Kidney tubule cell (primary cell): Measurements from ENCODE around the gene ACTG1.
A peak's percentile ranks its signal among the peaks of the same experiment; 100 is the strongest.

Source experiments
- DNase-seq: peaks from one replicate; pipeline ENCODE4 v3.0.0-alpha.2; 2018; ENCODE audit warnings: low spot score

The ACTG1 gene

DNA sequence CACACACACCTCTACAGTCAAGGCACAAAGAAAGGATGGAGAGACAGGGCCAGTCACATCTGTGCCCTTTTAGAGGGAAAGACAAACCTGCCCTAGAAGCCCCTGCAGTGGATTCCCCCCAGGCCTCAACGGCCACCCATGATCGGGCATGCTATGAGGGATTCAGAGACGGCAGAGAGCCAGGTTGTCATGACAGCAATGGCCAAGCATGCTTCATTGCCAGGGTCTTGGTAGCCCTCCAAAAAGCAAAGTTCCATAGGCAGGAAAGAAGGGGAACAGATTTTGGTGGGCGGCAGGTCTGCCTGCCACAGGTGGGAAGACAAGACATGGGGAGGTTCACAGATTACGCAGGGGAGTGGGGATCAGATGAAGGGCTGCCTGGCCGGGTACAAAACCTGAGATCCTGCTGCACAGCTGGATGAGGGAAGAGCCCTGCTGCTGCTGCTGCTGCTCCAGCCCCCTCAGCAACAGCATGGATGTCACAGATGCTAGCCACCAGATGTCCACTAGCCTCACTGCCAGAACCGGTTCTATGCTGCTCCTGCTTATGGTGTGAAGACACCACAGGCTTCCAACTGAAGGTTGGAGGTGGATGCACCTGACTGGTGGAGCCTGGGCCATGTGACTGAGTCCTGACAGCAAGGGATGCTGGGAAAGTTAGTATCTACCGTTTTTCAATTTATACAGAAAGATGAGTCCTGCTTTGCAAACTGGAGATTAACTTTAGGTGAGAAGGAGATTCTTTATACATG lies 17.8 kb downstream of the ACTG1 start:
- no peak for DNase-seq

DNA sequence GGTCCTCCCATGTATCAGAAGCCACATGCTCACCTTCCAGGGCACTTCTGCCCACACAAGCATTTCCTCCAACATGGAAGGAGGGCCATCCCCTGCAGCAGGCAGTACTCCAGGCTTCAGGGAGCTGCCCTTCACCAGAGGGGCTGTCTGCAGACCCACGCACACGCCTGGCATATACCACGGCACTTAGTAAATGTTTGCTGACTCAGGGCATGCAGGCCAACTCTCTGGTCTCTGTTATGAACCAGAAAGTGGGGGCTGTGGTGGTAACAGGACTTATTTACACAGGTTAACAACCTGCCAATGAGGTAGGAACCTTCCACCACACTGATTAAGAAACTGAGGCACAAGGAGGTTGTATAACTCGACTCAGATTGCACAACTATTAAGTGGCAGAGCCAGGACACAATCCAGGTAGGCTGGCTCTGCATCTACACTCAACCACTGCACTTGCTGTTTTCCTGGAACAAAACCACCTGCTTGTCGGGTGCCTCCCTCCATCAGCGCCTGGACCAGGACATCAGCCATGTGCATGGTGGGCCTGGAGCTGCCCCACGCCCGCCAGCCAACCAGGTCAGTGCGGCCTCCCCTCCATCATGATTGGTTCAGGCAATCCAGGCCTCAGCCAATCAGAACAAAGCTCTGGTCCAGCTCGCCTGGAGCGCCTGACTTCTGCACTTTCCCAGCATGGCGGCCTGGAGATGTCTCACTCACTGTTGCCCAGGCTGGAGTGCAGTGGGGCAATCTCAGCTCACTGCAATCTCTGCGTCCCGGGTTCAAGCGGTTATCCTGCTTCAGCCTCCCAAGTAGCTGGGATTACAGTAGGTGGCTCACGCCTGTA lies 19.2 kb downstream of the ACTG1 start:
- DNase-seq = no peak

DNA sequence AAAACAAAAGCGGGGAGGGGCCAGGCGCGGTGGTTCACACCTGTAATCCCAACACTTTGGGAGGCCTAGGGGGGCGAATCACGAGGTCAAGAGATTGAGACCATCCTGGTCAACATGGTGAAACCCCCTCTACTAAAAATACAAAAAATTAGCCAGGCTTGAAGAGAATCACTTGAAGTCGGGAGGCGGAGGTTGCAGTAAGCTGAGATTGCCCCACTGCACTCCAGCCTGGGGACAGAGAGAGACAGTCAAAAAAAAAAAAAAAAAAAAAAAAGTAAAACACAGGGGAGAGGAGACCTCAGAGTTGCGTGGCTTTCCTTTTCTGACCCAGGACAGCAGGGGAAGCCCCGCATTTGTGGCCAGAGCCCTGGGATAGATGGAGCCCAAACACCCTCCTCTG lies 19.9 kb downstream of the ACTG1 start:
- DNase-seq = no peak

DNA sequence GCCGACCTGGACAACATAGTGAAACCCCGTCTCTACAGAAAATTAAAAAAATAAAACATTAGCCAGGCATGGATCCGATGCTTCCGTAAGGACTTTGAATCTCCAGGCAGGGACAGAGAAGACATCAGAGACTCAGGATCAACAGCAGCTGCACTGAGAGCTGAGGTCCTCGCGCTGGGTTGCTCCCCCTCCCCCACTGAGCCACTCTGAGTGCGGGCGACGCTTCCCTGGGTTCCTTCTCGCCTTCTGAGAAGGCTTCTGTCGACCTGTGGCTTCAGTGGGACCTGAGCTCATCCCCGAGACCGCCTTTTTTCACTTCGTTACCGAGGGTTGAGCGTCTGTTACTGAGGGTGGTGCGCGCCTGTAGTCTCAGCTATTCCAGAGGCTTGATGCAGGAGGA lies 20.4 kb downstream of the ACTG1 start:
- no peak for DNase-seq

DNA sequence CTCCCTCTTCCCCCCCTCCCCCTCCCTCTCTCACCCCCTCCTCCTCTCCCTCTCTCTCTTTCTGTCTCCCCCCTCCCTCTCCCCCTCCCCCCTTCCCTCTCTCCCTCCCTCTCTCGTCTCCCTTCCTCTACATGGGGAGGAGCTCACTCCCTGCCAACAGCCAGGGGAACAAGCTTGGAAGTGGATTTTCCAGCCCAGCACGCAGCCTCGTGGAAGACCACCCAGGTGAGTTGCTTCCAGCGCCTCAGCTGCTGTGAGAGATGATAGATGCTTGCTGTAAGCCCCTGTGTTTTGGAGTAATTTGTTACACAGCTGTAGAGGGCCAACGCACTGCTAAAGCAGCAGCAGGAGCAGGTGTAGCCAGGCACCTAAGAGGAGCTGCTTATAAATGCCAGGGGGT lies 20.8 kb downstream of the ACTG1 start:
- DNase-seq = no peak

DNA sequence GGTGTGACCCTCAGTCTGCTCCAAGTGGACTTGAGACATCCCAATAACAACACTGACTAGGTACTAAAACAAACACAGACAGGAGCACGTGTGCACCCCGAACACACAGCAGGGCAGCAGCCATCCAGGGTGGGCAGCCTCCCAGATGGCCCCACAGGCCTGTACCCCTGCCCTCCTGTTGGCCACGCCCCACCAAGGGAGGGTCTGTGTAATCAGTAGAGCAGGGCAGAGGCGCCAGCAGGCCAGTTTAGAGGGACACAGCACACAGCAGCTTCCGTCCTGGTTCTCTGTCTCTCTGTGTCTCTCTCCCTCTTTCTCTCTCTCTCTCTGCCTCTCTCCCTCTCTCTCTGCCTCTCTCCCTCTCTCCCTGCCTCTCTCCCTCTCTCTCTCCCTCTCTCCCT lies 21.4 kb downstream of the ACTG1 start:
- no peak for DNase-seq

DNA sequence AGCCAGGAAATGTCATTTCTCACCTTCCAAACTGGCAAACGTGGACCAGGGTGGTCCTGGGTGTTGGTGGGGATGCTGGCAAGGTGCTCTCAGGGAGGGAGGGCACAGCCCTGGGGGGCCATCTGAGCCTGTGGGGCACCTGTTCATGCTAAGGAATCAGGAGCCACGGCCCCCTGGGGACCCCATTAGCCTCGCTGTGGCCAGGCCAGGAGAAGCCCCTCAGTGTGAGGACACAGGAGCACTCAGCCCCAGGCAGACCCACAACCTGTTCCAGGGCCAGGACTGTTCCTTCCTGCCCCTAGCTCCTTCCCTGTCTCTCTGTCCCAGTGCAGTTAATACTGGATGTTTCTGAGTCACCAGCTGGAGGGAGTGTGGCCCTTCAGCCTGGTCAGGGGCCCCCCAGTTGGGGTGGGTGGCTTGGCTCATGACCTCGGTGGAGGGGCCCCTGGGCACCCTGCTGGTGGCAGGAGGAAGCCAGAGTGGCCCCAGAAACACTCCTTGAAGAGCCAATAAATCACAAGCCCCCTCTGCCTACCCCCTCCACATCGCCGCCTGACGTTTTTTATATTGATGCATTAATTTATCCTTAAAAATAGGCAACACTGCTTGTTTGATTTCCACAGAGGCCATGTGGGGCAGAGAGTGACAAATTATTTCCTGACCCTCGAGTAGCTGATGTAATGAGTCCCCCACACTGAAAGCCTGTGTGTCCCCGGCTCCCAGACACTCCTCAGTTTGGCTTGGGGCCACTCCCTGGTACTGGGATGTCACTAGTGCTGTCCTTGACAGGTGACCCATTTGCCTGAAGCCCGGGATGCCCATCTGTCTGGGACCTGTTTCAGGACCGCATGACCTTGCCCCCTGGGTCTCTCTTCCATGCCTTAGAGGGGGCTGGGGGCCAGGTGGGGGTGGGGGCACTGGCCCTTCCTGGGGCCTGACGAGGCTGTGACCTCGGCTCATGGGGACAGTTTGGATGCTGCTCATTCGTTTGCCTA lies 22.3 kb downstream of the ACTG1 start:
- no peak for DNase-seq

DNA sequence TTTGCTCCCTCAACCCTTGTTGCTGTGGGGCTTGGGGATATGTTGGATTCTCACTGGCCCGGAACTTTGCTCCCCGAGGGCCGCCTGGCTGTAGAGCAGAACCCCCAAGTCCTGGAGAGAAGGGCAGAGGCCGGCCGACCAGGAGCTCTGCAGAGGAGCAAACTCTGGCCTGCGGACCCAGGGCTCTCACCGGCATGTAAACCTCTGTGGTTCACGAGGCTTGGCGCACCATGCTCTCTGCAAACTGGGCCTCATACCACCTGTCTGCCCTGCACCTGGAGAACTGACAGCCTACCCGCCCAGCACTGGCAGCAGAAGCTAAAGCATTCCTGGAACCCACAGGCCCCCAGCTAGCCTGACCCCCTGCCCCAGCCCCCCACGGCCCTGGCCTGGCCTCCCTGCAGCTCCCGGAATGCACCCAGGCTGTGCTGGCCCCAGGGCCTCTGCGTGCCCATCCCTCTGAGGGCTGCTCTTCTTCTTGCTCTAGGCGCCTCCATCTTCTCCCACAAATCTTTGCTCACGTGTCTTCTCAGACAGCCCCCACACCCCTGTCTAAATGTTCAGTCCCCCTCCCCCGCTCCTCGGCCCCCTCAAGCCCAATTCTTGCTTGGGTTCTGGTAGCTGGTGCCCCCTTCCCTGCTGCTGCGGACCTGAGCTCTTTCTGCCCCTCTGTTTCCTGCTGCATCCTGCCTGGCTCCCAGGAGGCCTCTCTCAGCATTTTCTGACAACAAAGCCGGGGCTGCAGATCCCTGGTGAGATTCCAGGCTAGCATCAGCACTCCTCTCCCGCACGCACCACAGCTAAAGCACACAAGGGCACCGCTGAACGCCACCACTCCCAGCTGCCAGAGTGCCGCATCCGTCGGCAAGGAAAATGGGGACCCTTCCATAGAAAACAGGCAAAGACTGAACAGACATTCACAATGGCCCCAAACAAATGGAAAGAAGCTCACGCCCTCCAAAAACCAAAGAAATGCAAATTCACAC lies 23.3 kb downstream of the ACTG1 start:
- DNase-seq = no peak

DNA sequence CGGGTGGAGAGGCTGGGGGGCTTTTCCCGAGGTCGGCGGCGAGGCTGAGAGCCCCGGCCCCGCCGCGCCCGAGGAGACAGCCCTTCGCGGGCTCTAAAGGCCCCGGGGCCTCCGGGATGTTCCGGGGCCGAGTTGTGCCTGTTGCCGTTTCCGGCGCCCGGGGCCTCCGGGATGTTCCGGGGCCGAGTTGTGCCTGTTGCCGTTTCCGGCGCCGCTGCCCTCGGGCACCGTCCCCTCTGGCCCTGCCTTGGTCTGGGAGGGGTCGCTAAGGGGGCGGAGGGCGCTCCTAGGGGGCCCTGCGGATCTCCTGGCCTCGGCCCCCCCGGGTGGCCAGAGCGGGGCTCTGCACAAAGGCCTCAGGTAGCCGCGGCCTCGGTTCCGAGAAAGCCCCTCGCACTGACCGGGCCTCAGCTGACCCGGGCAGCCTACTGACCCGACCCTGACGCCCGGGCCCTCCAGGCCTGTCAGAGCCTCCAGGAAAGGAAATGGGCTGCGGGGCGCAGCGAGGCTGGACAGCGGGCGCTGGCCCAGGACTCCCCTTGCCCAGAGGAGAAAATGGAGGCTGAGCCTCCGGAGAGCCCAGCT lies 24.2 kb downstream of the ACTG1 start:
- peak; percentile 7 for DNase-seq

DNA sequence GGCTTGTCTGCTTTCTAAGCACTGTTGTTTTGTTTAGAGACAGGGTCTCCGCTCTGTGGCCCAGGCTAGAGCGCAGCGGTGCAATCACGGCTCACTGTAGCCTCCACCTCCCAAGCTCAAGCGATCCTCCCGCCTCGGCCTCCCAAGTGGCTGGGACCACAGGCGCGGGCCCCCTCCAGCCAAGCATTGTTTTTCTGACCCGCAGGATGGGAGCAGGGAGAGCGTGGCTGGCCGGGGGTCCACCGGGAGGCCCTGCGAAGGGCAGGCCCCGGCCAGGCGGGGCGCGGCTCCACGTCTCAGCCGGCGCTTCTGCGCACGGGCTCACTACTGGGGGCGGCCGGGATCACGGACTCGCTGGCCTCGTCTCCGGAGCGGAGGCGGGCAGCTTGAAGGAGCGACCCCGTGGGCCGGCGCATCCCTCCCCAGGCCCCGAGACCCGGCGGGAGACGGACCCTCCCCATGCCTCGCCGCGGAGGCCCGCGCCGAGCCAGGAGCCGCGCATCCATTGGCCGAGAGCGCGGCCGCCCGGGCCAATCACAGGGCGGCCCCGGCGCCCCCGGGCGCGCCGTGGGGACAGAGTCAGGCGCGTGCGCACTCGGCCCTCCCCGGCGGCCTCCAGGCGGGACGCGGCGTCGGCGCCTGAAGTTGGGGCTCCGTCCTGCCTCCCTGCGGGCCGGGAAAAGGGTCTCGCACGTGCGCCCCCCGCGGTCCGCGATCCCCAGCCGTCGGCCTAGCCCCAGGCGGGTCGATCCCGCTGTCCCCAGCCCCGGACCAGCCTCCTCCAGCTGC lies 24.9 kb downstream of the ACTG1 start:
- DNase-seq = peak; percentile 76

DNA sequence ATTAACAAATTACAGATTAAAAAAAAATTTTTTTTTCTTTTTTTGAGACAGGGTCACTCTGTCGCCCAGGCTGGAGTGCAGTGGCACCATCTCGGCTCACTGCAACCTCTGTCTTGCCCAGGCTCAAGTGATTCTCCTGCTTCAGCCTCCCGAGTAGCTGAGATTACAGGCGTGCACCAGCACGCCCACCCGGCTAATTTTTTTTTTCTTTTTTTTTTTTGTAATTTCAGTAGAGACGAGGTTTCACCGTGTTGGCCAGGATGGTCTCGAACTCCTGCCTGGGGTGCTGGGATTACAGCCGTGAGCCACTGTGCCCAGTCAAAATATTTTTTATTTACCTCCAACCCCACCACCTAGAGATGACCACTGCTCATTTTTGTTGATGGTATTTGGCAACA lies 25.5 kb downstream of the ACTG1 start:
- DNase-seq = no peak

DNA sequence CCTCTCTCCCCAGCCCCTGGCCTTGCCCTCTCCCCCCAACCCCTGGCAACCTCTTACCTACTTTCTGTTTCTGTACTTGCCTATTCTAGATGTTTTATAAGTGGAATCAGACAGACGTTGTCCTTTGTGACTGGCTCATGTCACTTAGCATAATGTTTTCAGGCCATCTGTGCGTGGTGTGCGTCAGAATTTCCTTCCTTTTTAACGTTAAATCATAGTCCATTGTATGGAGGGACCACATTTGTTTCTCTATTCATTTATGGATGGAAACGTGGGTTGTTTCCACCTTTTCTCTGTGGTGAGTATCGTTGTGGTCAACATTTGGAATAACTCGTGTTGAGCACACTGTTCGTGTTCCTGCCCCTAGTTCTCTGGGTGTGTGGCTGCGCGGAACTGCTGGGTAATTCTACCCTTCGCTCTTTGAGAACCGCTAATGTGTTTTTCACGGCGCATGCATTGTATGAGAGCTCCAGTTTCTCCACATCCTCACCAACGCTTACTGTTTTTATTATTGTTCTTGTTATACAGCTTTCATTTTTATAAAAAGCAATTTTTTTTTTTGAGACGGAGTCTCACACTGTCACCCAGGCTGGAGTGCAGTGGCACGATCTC lies 26.3 kb downstream of the ACTG1 start:
- no peak for DNase-seq

DNA sequence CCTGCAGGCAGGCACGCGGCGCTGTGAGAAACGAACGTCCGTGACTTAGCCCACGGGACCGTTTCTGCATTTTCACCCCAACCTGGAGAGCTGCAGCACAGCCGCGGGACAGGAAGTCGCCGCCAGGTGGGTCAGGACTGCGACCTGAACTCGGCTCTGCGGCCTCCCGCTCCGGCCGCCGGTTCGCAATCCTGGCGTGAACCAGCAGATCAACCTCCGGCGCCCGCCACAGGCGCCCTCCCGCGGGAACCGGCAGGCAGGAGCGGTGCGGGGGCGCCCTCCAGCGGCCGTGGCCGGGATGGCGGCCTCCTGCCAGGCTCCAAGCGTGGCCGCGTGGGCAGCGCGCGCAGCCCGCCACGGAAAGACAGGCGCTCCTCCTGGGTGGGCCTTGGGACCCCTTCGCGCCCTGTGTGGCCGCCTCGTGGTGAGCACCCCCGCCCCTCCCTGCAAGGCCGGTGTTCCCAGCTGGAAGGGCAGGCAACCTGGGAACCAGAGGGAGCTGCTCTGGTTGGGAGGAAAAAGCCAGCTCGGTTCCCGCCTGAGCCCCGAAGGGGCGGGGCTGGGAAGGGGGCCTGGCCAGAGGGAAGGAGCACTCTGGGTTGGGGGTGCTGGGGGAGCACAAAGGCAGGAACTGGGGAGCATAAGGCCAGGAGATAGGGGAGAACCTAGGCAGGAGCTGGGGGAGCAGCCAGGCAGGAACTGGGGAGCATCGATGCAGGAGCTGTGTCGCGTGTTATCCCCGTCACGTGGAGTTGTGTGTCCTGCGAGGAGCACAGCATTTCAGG lies 28.2 kb downstream of the ACTG1 start:
- DNase-seq = peak; percentile 85

DNA sequence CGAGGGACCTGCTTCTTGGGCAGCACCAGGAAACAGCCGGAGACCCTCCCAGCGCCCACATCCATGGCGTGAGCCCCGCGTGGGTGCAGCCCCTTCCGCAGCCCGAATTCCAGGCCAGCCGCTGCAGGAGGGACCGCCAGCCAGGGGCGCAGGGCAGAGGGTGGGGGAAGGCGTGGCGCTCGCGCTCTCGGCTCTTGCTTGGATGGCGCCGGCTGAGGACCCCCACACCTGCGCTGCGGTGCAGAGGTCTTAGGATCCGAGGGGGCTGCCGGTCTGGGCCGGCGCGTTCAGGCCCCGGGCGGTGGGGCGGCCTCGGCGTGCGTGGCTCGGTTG lies 28.8 kb downstream of the ACTG1 start:
- no peak for DNase-seq

DNA sequence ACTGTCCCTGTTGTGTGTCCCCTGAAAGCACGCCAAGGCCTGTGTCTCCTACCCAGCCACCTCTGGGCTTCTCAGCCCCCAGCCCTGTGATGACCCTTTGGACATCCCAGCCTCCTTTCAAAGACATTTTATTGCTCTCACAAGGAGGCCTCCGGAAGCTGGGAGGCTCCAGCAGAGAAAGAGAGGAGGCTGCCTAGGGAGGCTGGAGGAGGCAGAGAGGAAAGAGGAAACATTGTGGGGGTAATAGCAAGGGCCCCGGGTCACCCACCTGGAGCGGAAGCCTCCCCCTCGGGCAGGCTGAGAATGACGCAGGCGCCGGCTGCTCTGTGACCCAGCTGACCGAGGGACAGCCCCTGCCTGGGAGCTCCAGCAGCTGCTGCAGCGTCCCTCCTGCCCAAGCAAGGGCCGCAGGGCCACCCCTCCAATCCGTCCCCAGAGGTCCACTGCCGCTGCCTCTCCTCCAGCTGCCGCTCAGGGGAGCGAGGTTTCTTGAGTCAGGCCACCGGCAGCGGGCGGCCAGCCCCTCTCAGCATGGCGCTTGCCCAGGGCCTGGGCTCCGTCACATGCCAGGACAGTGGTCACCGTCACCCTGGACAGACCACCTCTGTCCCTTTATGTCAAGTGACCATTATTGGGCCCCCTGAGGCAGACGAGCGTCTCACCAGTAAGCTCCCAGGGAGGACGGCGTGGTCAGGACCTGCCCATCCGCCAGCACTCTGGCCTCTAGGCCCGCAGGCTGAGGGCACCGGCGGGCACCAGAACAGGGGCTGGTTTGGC lies 29.3 kb downstream of the ACTG1 start:
- no peak for DNase-seq

DNA sequence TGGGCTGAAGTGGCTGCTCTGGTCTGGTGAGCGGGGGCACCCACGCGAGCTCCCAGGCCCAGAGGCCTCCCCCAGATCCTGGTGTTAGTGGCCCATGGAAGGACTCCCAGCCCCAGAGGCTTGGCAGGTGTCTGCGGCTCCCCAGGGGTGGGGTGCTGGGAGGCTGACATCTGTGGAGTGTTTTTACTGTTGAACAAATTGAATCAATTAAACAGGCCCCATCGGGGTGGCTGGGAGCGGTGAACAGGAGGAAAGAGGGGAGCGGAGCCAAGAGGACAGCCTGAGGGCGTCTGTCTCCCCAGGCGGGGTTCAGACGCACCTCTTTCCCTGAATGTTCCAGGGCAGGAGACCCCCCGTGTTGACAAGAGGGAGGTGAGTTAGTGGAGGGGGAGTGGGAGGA lies 29.9 kb downstream of the ACTG1 start:
- DNase-seq = no peak

DNA sequence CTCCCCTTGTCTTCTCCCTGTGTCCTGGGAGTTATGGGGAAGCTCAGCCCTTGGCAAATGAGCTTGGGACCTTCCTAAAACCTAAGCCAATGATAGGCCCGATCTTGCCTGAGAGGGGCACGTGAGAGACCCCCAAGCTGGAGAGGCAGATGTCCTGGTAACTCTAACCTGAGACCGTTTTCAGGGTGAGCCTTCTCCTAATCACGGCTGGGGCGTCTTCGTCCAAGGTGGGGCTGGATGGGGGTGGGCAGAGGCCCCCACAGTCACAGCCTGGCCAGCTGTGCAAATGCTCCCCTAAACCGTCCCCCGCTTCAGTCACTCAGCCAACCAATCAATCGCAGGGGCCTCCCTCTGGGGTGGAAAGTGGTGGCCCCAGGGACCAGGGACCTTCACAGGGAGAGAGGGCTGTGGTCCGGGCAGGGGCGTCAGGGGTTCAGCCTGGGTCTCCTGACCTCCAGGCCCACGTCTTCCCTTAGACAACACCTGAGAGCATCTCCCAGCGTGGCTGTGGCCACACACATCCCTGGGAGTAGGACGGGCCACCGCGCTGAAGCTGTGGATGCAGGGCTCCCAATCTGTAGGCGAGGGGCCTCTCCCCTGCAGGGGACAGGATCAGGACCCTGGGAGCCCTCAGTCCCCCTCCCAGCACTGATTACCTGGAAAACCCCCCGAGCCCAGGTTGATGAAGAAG lies 30.6 kb downstream of the ACTG1 start:
- DNase-seq = no peak
